ENCODE results near the gene SHISA9. TPM values are rescaled to one million over a fixed set of nuclear protein-coding genes. Genes with fewer than 3 reads are reported as not detected.

SHISA9 gene
- total RNA-seq, 6 donors from 2014 or later = 0.13 to 1.7 (median 0.20) TPM; not detected in 2

DNA sequence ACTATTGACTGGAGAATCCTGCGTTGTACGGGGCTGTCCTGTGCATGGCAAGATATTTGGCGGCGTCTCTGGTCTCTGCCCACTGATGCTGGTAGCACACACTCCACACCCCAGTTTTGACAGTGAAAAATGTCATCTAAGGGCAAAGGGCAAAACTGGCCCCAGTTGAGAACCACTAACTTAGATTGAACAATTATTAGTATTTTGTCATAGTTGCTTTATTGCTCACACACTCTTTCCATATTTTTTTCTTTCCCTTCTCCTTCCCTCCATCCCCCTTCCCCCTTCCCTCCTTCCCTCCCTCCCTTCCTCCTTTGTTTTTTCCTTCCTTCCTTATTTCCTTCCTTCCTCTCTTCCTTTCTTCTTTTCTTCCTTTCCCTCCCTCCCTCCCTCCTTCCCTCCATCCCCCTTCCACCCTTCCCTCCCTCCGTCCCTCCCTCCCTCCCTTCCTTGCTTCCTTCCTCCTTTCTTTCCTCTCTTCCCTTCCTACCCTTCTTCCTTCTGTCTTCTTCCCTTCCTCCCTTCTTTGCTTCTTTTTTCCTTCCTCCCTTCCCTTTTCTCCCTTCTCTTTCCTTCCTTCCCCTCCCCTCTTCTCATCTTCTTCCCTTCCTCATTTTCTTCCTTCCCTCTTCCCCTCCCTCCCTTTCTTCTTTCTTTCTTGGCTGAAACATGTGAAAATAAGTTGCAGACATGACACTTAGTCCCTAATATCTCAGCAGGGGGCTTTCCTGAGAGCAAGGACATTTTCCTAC is 5.5 kb downstream of the SHISA9 start:
- Histone ChIP-seq H3K4me3 (no peak overlapping the region), H3K9me3 (no peaks in the 10 kb centered on the region), H3K36me3 (no peaks in the 10 kb centered on the region), H3K27ac (no peak overlapping the region), H3K4me1 (peaks cover 0 to 22% (median 3%) of the 10 kb centered on the region in 4 donors), H3K27me3 (peaks cover 0 to 23% (median 11%) of the 10 kb centered on the region in 4 donors)
- whole genome bisulfite sequencing, 2 donors = 78 to 82% methylated on average over 5 of the region's 5 CpGs
- no peak for DNase-seq
- TF ChIP-seq POLR2A (IDR thresholded peaks at IDR 0.05) (no peak), EP300 (IDR thresholded peaks at IDR 0.05) (no peak), POLR2AphosphoS5 (IDR thresholded peaks at IDR 0.05) (no peak)
- TF ChIP-seq, protein P1, sequence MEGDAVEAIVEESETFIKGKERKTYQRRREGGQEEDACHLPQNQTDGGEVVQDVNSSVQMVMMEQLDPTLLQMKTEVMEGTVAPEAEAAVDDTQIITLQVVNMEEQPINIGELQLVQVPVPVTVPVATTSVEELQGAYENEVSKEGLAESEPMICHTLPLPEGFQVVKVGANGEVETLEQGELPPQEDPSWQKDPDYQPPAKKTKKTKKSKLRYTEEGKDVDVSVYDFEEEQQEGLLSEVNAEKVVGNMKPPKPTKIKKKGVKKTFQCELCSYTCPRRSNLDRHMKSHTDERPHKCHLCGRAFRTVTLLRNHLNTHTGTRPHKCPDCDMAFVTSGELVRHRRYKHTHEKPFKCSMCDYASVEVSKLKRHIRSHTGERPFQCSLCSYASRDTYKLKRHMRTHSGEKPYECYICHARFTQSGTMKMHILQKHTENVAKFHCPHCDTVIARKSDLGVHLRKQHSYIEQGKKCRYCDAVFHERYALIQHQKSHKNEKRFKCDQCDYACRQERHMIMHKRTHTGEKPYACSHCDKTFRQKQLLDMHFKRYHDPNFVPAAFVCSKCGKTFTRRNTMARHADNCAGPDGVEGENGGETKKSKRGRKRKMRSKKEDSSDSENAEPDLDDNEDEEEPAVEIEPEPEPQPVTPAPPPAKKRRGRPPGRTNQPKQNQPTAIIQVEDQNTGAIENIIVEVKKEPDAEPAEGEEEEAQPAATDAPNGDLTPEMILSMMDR (IDR thresholded peaks at IDR 0.05) = no peak
- ATAC-seq (ENCODE audit: low FRiP score in 2 of 2) = no peak

DNA sequence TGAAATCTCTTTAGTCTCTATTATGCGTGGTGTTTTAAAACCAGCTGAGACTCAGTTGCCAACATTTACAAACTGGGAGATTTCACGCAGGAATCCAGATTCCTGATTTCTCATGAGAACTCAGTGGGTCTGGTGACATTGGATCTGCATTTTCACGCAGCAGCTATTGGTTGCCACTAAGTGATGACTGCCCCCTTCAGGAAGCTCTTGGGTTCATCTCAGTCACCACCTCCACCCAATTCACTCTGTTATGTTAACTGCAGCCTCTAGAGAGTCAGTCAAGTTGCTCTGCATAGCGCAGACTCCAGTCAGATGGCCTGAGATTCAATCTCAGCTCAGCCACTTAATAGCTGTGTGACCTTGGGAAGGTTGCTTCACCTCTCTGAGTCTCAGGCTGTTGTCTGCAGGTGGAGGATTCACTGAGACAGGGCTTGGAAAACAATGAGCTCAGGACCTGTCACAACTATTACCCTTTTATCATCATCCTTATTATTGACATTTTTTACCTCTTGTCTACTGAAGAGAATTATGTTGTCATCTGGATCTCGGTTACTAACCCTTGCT is 6.4 kb downstream of the SHISA9 start:
- DNase-seq (no peak), ATAC-seq (ENCODE audit: low FRiP score in 2 of 2) (no peak)
- Histone ChIP-seq H3K4me1 (peaks cover 0 to 14% (median 0%) of the 10 kb centered on the region in 4 donors), H3K36me3 (no peaks in the 10 kb centered on the region), H3K27ac (no peak overlapping the region), H3K27me3 (peaks cover 0 to 15% (median 7%) of the 10 kb centered on the region in 4 donors), H3K4me3 (no peak overlapping the region), H3K9me3 (no peaks in the 10 kb centered on the region)
- TF ChIP-seq, protein P1 (IDR thresholded peaks at IDR 0.05) = no peak
- TF ChIP-seq POLR2AphosphoS5 (IDR thresholded peaks at IDR 0.05) = no peak
- no peak for TF ChIP-seq POLR2A (IDR thresholded peaks at IDR 0.05)
- no peak for TF ChIP-seq EP300 (IDR thresholded peaks at IDR 0.05)
- 40 to 42% methylated on average over 5 of the region's 5 CpGs for WGBS, 2 donors

DNA sequence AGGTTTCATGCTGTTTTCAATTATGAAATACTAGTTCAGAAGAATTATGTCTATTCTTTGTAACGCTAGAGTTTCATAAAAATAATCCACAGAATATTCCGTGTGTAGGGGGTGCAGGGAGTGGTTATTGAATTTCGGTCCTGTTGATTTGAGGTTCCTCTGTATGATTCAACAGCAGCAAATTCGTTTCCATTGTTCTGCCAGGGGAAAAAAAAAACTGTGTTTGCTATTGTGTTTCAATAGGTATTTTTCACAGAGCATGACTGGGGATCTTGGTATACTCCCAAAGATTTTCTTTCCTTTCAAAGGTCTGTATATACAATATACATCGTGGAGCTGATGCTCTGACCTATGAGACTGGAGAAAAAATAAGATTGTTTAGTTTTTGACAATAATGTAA is 15.8 kb downstream of the SHISA9 start:
- 65 to 67% methylated on average over 5 of the region's 5 CpGs for WGBS, 2 donors
- DNase-seq (no peak), ATAC-seq (ENCODE audit: low FRiP score in 2 of 2) (no peak)
- TF ChIP-seq POLR2A (IDR thresholded peaks at IDR 0.05) (no peak), EP300 (IDR thresholded peaks at IDR 0.05) (no peak), POLR2AphosphoS5 (IDR thresholded peaks at IDR 0.05) (no peak)
- TF ChIP-seq, protein P1 (IDR thresholded peaks at IDR 0.05) = no peak
- no peak overlapping the region for H3K4me3 ChIP-seq
- no peaks in the 10 kb centered on the region for H3K9me3 ChIP-seq
- H3K27ac ChIP-seq = no peak overlapping the region
- H3K4me1 ChIP-seq = no peaks in the 10 kb centered on the region
- H3K27me3 ChIP-seq = no peaks in the 10 kb centered on the region
- no peaks in the 10 kb centered on the region for H3K36me3 ChIP-seq

DNA sequence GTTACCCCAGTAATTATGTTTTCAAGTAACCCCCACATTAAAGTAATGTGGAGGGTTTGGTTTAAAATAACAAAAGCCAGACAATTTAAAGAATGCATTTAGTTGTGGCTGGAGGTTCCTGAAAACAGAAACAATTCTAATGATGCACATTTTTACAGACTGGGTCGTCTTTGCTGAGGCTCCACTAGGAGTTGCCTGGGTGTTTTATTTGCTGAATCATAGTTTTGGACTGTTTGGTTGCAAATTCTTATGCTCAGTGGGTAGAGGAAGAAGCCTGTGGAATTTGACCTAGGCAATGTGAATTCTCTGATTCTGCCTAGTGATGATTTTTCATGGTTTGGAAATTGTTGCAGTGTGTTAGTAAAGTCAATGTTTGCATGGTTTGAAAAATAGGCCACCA is 16.3 kb downstream of the SHISA9 start:
- Histone ChIP-seq H3K27me3 (no peaks in the 10 kb centered on the region), H3K27ac (no peak overlapping the region), H3K36me3 (no peaks in the 10 kb centered on the region), H3K4me3 (no peak overlapping the region), H3K9me3 (no peaks in the 10 kb centered on the region), H3K4me1 (no peaks in the 10 kb centered on the region)
- DNase-seq (no peak), ATAC-seq (ENCODE audit: low FRiP score in 2 of 2) (no peak)
- no peak for TF ChIP-seq POLR2A (IDR thresholded peaks at IDR 0.05)
- TF ChIP-seq, protein P1 (IDR thresholded peaks at IDR 0.05) = no peak
- TF ChIP-seq POLR2AphosphoS5 (IDR thresholded peaks at IDR 0.05) = no peak
- TF ChIP-seq EP300 (IDR thresholded peaks at IDR 0.05) = no peak
- WGBS, 2 donors = 25 to 53% methylated on average over 1 of the region's 1 CpG
